ENCODE data around the gene ENTPD6.

ENTPD6 gene

GRCh38 chr20:25203871-25204320, 8.4 kb downstream of the ENTPD6 start:
- peaks cover 7% of the 10 kb centered on the region; the same call in 1 of the 2 replicates for H3K36me3 ChIP-seq
- TF ChIP-seq, protein P1, sequence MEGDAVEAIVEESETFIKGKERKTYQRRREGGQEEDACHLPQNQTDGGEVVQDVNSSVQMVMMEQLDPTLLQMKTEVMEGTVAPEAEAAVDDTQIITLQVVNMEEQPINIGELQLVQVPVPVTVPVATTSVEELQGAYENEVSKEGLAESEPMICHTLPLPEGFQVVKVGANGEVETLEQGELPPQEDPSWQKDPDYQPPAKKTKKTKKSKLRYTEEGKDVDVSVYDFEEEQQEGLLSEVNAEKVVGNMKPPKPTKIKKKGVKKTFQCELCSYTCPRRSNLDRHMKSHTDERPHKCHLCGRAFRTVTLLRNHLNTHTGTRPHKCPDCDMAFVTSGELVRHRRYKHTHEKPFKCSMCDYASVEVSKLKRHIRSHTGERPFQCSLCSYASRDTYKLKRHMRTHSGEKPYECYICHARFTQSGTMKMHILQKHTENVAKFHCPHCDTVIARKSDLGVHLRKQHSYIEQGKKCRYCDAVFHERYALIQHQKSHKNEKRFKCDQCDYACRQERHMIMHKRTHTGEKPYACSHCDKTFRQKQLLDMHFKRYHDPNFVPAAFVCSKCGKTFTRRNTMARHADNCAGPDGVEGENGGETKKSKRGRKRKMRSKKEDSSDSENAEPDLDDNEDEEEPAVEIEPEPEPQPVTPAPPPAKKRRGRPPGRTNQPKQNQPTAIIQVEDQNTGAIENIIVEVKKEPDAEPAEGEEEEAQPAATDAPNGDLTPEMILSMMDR (IDR thresholded peaks at IDR 0.05; ENCODE audit: low read depth, low read length) = no peak
- H3K27ac ChIP-seq = no peak overlapping the region
- H3K4me3 ChIP-seq (ENCODE audit: low read depth, low read length) = no peak overlapping the region
- DNase-seq = no peak
- H3K27me3 ChIP-seq (ENCODE audit: insufficient read depth, low read depth, severe bottlenecking) = no peaks in the 10 kb centered on the region
- no peaks in the 10 kb centered on the region for H3K9me3 ChIP-seq (ENCODE audit: severe bottlenecking)

GRCh38 chr20:25204550-25205276, 9.2 kb downstream of the ENTPD6 start:
- Histone ChIP-seq H3K27me3 (ENCODE audit: insufficient read depth, low read depth, severe bottlenecking) (no peaks in the 10 kb centered on the region), H3K9me3 (ENCODE audit: severe bottlenecking) (no peaks in the 10 kb centered on the region), H3K36me3 (peaks cover 8% of the 10 kb centered on the region), H3K27ac (no peak overlapping the region), H3K4me3 (ENCODE audit: low read depth, low read length) (no peak overlapping the region)
- no peak for DNase-seq
- TF ChIP-seq, protein P1 (IDR thresholded peaks at IDR 0.05; ENCODE audit: low read depth, low read length) = no peak

DNA sequence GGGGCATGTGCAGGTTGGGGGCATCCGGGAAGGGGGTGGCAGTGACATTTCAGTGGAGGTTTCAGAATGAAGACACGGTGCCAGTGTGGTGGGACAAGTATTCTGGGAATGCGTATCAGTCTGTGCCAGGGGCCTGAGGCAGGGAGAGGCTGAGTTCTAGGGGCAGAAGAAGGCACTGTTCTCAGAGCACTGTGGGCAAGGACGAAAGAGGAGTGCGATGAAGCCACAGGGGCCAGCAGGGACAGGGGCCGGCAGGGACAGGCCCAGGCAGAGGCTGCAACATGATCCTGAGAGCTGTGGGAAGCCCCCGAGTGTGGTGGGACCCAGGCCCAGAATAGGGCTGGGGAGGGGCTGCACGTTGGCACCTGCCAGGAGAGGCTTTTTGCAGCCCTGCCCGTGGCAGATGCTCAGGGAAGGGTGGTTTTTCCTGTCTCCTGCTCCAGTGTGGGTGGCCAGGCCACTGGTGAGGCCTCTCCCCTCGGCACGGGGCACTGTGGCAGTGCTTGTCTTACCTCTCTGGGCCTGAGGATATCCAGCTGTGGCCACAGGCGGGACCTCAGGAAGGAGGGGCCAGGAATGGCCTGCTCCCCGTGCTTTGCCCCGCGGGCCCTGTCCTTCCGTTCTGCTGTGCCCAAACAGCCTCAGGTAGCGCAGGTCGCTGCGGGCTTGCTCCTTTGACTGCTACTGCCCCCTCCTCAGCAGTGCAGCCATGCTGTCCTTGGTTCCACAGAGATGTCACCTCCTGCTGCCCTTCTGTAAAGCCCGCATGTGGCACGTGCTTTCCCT, 10.0 kb downstream of the ENTPD6 start:
- H3K4me3 ChIP-seq (ENCODE audit: low read depth, low read length) = no peak overlapping the region
- TF ChIP-seq, protein P1 (IDR thresholded peaks at IDR 0.05; ENCODE audit: low read depth, low read length) = no peak
- H3K9me3 ChIP-seq (ENCODE audit: severe bottlenecking) = no peaks in the 10 kb centered on the region
- no peaks in the 10 kb centered on the region for H3K27me3 ChIP-seq (ENCODE audit: insufficient read depth, low read depth, severe bottlenecking)
- H3K36me3 ChIP-seq = peaks cover 15% of the 10 kb centered on the region
- no peak overlapping the region for H3K27ac ChIP-seq
- DNase-seq = no peak

- Histone ChIP-seq H3K36me3 (peaks cover 19% of the 10 kb centered on the region), H3K27ac (no peak overlapping the region), H3K27me3 (ENCODE audit: insufficient read depth, low read depth, severe bottlenecking) (no peaks in the 10 kb centered on the region), H3K4me3 (ENCODE audit: low read depth, low read length) (no peak overlapping the region), H3K9me3 (ENCODE audit: severe bottlenecking) (no peaks in the 10 kb centered on the region)
- no peak for DNase-seq
- TF ChIP-seq, protein P1 (IDR thresholded peaks at IDR 0.05; ENCODE audit: low read depth, low read length) = no peak
Measured at GRCh38 chr20:25206063-25206403, 10.5 kb downstream of the ENTPD6 start.

GRCh38 chr20:25206548-25206947, 11.0 kb downstream of the ENTPD6 start:
- H3K9me3 ChIP-seq (ENCODE audit: severe bottlenecking) = no peaks in the 10 kb centered on the region

More at GRCh38 chr20:25206548-25206947, 11.0 kb downstream of the ENTPD6 start:
- Histone ChIP-seq H3K36me3 (peaks cover 24% of the 10 kb centered on the region), H3K27me3 (ENCODE audit: insufficient read depth, low read depth, severe bottlenecking) (no peaks in the 10 kb centered on the region), H3K4me3 (ENCODE audit: low read depth, low read length) (no peak overlapping the region), H3K27ac (no peak overlapping the region)
- TF ChIP-seq, protein P1 (IDR thresholded peaks at IDR 0.05; ENCODE audit: low read depth, low read length) = no peak
- no peak for DNase-seq

Data from WERI-Rb-1 (cell line).